ENCODE results near the gene NOP53.
"Not testable (repeated sequence)": the region's sequence is repeated elsewhere in the genome, so short reads cannot be mapped to it uniquely, and the experiment has no call there.

The NOP53 gene

GRCh38 chr19:47754206-47755064 lies 9.1 kb downstream of the NOP53 start:
- DNase-seq (ENCODE audit: low spot score) = no peak

DNA sequence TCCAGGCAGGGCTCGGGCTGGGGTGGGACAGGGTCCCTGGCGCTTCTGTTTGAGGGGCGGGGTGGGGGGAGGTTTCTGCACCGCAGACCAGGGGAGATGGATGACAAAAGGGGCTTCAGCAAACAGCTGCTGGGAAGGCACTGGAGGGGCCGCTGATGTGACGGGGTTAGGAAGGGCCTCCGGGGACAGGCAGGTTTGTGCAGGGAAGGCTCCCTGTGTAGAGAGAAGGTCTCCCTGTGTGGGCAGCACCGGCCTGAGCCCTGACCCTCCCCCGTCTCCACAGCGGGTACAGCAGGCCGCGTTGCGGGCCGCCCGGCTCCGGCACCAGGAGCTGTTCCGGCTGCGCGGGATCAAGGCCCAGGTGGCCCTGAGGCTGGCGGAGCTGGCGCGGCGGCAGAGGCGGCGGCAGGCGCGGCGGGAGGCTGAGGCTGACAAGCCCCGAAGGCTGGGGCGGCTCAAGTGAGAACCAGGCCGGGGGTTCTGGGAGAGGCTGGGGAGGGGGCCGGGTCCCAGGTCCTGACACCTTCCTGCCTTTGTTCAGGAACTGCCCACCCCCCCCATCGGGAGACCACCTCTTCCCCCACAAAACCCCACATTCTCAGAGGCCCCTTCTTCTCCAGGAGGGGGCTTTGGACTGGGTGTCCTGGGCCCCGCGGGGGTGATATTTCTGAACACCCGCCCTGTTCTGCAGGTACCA lies 9.9 kb downstream of the NOP53 start:
- DNase-seq (ENCODE audit: low spot score) = no peak

DNA sequence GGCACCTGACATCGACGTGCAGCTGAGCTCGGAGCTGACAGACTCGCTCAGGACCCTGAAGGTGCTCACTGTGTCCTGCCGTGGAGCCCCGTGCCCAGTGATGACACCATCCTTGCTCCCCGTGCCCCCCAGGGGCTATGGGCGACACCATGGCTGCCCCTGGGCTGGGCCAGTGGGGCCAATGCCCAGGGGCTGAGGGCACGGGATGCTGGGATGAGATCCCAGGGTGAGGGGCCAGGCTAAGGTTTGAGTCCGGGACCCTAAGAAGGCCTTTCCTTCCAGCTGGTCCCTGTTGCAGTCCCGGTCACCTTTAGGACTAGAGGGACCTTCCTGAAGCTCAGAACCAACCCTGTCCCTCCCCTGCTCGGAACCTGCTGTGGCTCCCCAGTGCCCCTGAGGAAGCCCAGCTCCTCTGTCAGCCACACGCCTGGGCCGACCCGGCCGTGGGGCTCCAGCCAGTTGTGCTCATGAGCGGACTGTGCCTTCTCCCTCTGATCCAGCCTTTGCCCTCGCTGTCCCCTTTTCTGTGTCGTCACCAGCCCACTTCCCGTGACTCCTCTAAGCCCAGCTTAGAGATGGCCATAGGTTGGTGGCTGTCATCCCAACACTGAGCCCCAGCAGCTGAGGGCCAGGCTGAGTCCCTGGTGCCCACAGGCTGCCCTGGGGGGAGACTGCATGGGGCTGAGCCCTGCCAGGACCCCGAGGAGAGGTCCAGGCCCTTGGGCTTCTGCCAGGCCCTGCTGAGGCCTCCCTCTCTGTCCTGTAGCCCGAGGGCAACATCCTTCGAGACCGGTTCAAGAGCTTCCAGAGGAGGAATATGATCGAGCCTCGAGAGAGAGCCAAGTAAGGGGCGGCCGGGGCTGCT lies 10.6 kb downstream of the NOP53 start:
- DNase-seq (ENCODE audit: low spot score) = no peak

GRCh38 chr19:47756627-47756929 lies 11.2 kb downstream of the NOP53 start:
- DNase-seq (ENCODE audit: low spot score) = no peak

- no peak for DNase-seq (ENCODE audit: low spot score)
Observed at GRCh38 chr19:47756953-47757608, 11.7 kb downstream of the NOP53 start.

- DNase-seq (ENCODE audit: low spot score) = no peak
Observed at GRCh38 chr19:47757617-47758442, 12.5 kb downstream of the NOP53 start.

- DNase-seq (ENCODE audit: low spot score) = no peak
Observed at GRCh38 chr19:47758443-47758804, 13.1 kb downstream of the NOP53 start.

DNA sequence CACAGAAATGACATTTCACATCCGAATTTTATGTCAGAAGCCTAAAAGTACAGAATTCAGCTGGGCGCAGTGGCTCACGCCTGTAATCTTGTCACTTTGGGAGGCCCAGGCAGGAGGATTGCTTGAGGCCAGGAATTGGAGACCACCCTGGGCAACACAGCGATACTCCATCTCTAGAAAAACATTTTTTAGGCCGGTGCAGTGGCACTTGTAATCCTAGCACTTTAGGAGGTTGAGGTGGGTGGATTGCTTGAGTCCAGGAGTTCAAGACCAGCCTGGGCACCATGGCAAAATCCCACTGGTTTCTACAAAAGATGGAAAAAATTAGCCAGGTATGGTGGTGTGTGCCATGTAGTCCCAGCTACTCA lies 15.3 kb downstream of the NOP53 start:
- no peak for DNase-seq (ENCODE audit: low spot score)

- DNase-seq (ENCODE audit: low spot score) = no peak
Observed at GRCh38 chr19:47761566-47761965, 16.2 kb downstream of the NOP53 start.

- DNase-seq (ENCODE audit: low spot score) = no peak
Observed at GRCh38 chr19:47762151-47762550, 16.8 kb downstream of the NOP53 start.

GRCh38 chr19:47762615-47763308 lies 17.4 kb downstream of the NOP53 start:
- DNase-seq (ENCODE audit: low spot score) = no peak

DNA sequence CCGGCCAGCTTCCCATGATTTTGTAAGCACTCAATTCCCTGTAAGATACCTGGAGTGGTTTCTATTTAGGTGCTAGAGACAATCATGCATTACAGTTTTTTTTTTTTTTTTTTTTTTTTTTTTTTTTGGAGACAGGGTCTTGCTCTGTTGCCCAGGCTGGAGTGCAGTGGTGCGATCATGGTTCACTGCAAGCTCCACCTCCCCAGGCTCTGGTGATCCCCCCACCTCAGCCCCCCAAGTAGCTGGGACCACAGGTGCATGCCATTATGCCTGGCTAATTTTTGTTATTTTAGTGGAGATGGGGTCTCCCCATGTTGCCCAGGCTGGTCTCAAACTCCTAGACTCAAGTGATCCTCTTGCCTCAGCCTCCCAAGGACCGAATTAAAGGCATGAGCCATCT lies 19.4 kb downstream of the NOP53 start:
- DNase-seq (ENCODE audit: low spot score) = not testable (repeated sequence)

DNA sequence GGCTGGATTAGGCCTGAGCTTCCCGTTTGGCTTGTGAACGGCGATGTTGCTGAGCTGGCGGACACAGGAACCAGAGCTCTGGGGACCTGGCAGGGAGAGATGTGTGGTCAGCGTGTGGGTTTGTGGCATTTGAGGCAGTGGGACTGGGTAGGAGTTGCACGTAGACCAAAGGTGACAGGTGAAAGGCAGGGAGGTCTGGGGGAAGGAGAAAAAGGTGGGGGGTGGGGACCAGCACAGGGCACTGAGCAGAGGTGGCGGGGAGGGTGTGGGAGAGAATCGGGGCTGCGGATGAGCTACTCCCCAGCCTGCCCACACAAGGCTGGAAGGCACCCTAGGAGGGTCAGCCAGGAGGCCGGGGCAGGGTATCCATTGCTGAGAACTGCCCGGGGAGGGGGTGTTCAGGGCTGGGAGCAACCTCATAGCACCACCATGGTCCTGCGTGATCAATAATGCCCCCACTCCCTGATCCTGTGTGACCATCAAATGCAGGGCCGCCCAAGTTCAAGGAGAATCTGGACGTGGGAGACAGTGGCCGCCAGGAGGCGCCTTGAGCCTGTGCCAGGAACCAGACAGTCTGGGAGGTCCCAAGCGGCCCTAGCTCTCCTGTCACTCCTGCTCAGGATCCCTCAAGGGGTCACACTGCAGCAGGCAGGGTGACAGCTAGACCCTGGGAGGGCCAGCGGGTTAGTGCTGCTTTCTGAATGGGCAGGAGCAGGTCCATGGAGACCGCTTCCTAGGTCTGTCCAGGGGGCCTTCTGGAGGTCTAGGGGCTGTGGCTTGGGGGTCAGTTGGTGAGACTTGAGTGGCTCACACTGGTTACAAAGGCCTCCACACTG lies 20.4 kb downstream of the NOP53 start:
- peak; percentile 40 for DNase-seq (ENCODE audit: low spot score)

- DNase-seq (ENCODE audit: low spot score) = no peak
Observed at GRCh38 chr19:47766359-47766620, 20.9 kb downstream of the NOP53 start.

DNA sequence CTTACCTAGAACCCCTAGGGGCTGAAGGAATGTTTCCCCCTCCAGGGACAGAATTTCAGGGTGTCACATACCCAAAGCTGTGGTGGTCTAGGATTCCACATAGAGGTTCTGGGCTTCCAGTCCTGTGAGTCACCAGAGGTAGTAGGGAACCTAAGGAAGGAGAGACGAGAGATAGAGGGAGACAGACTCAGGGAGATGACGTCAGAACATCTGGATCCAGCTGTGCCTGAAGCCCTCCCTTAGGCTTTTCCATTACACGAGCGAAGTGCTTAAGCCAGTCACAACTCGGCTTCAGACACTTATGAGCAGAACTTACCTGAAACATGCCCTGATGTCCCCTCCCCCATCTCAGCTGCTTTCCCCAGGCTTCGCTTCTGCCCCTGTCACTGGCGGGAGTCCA lies 21.3 kb downstream of the NOP53 start:
- DNase-seq (ENCODE audit: low spot score) = no peak

DNA sequence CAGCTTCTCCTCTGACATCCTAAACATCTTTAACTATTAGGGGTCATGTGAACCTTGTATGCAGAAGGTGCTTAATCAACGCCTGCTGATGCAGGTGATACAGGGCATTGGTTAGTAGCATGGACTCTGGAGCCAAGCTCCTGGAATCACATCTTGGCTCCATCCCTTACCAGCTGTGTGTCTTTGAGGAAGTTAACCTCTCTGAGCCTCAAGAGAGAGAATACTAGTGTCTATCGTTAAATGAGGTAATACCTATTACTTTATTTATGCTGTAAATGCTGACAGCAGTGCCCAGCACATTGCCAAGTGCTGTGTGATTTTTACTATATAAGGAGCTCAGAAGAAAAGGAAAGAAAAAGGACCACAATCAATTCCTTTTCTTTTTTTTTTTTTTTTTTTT lies 22.0 kb downstream of the NOP53 start:
- no peak for DNase-seq (ENCODE audit: low spot score)

DNA sequence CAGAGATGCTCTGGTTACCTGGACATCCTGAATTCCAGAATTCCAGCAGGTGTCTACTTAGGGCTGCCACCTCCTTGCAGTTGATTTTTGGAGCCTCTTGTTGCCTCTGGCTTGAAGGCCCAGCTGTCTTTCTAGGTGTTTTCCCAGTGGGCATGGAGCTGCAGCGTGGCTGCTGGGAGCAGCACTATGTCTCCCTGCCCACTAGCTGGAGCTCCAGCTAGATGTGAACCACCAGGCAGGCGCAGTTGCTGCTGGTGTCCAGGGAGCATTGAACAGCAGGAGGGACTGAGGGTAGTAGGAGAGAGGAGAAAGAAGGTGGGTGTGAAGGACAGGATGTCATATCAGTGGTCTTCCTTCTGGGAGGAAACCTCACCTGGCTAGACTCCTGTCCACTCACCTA lies 23.3 kb downstream of the NOP53 start:
- DNase-seq (ENCODE audit: low spot score) = no peak

DNA sequence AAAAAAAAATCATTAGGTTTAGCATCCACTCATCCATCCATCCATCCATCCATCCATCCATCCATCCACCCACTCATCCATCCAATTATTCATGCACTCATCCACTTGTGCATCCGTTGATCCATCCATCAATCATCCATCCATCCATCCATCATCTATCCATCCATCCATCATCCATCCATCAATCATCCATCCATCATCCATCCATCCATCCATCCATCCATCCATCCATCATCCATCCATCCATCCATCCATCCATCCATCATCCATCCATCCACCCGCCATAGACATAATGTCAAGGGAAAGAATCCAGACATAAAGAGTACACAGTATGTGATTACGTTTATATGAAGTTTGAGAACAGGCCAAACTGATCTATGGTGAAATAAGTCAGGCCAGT lies 24.2 kb downstream of the NOP53 start:
- DNase-seq (ENCODE audit: low spot score) = no peak

DNA sequence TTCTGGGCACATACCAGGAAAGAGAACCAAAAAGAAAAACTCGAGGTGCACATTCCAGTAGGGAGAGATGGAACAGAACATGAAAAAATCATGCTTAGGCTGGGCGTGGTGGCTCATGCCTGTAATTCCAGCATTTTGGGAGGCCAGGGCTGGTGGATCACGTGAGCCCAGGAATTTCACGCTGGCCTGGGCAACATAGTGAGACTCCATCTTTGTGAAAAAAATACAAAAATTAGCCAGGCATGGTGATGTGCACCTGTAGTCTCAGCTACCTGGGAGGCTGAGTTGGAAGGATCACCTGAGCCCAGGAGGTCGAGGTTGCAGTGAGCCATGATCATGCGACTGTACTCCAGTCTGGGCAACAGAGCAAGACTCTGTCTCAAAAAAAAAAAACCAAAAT lies 25.9 kb downstream of the NOP53 start:
- DNase-seq (ENCODE audit: low spot score) = not testable (repeated sequence)

DNA sequence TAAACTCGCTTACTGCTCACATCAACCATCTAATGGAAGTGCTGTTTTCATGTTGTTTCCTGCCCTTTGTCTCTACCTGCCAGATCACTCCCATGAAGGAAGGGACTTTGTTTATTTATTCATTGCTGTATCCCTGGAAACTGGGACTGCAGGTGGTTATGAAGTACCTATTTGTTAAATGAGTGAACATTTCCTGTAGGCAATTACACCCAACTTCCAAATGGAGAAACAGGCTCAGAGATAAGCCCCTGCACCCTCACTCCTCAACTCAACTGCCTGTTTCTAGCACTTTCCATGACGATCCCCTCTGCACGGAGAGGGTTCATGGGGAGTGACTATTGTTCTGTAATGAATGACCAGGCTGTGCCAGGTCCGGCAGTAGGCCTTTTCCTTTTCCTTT lies 31.2 kb downstream of the NOP53 start:
- no peak for DNase-seq (ENCODE audit: low spot score)
